Loucy (cell line): ENCODE data around the gene SMIM23.

ENCODE experiments used
- H2AFZ ChIP-seq: fragments of 200-600 bp; sonication (generic); 2 replicates; pipeline ENCODE4 v1.6.0; 2016; ENCODE audit warnings: antibody characterized with exemption, mild to moderate bottlenecking, low read length, moderate library complexity
- H3F3A ChIP-seq: fragments of 200-600 bp; 2 replicates; pipeline ENCODE4 v1.6.0; 2016; ENCODE audit warnings: antibody characterized with exemption, low read depth, mild to moderate bottlenecking
- H3K27me3 ChIP-seq: fragments of 200-600 bp; sonication (generic); 2 replicates; pipeline ENCODE4 v1.6.1; 2014; ENCODE audit warnings: low read length, mild to moderate bottlenecking; ENCODE audit not compliant: insufficient read depth, poor library complexity, severe bottlenecking
- H3K36me3 ChIP-seq: fragments of 200-600 bp; sonication (generic); 2 replicates; pipeline ENCODE4 v1.6.1; 2016; ENCODE audit warnings: low read length; ENCODE audit not compliant: insufficient read depth
- H3K4me1 ChIP-seq: fragments of 200-600 bp; sonication (generic); 2 replicates; pipeline ENCODE4 v1.5.1; 2014; ENCODE audit warnings: low read length, mild to moderate bottlenecking; ENCODE audit not compliant: insufficient read depth, poor library complexity, severe bottlenecking
- H3K4me2 ChIP-seq: fragments of 200-600 bp; sonication (generic); 2 replicates; pipeline ENCODE4 v1.6.0; 2014; ENCODE audit warnings: antibody characterized with exemption, low read length, low read depth, mild to moderate bottlenecking; ENCODE audit not compliant: poor library complexity, severe bottlenecking
- H3K4me3 ChIP-seq: fragments of 200-600 bp; sonication (generic); 2 replicates; pipeline ENCODE4 v1.5.1; 2014; ENCODE audit warnings: low read length, mild to moderate bottlenecking, mixed read lengths; ENCODE audit not compliant: poor library complexity, severe bottlenecking
- H3K79me2 ChIP-seq: fragments of 200-600 bp; sonication (generic); 2 replicates; pipeline ENCODE4 v1.6.1; 2014; ENCODE audit warnings: low read length; ENCODE audit not compliant: insufficient read depth
- H3K9ac ChIP-seq: fragments of 200-600 bp; sonication (generic); 2 replicates; pipeline ENCODE4 v1.6.0; 2014; ENCODE audit warnings: mild to moderate bottlenecking, low read depth, low read length, moderate library complexity; ENCODE audit not compliant: poor library complexity, severe bottlenecking
- H3K9me2 ChIP-seq: fragments of 200-600 bp; sonication (generic); replicated peaks from 2 replicates; pipeline ENCODE4 v1.6.1; 2016; ENCODE audit warnings: low read depth, low read length, mixed read lengths
- H3K9me3 ChIP-seq: fragments of 200-600 bp; sonication (generic); 2 replicates; pipeline ENCODE4 v1.6.1; 2014; ENCODE audit warnings: mild to moderate bottlenecking, antibody characterized with exemption, low read length, low read depth; ENCODE audit not compliant: insufficient read depth
- H4K20me1 ChIP-seq: fragments of 200-600 bp; sonication (generic); 2 replicates; pipeline ENCODE4 v1.6.0; 2014; ENCODE audit warnings: antibody characterized with exemption, low read length, mild to moderate bottlenecking; ENCODE audit not compliant: insufficient read depth, poor library complexity, severe bottlenecking
- CTCF ChIP-seq: fragments of 200-600 bp; sonication (generic); conservative IDR thresholded peaks from 2 replicates; pipeline ENCODE4 v1.5.1; 2014; ENCODE audit warnings: mild to moderate bottlenecking, antibody characterized with exemption, low read length
- EZH2phosphoT487 ChIP-seq: fragments of 200-600 bp; IDR thresholded peaks from 2 replicates; pipeline ENCODE4 v1.6.1; 2018; ENCODE audit warnings: antibody characterized with exemption, mild to moderate bottlenecking, moderate library complexity, borderline replicate concordance

The SMIM23 gene

GRCh38 chr5:171773106-171773505, 12.5 kb upstream of the SMIM23 start:
- Histone ChIP-seq H3K4me1 (no peaks in the 10 kb centered on the region), H3K4me2 (no peak overlapping the region), H3K9ac (no peak overlapping the region), H3K9me3 (no peaks in the 10 kb centered on the region), H3K27me3 (no peaks in the 10 kb centered on the region), H3K4me3 (no peak overlapping the region), H2AFZ (no peak overlapping the region), H4K20me1 (no peaks in the 10 kb centered on the region), H3F3A (no peaks in the 10 kb centered on the region), H3K79me2 (no peaks in the 10 kb centered on the region), H3K9me2 (no peaks in the 10 kb centered on the region), H3K36me3 (no peaks in the 10 kb centered on the region)
- no peak for TF ChIP-seq CTCF

- no peak overlapping the region for H3K4me2 ChIP-seq
- TF ChIP-seq EZH2phosphoT487: no peak
- no peak for TF ChIP-seq CTCF
Measured at GRCh38 chr5:171774418-171774817, 11.2 kb upstream of the SMIM23 start.

GRCh38 chr5:171776213-171776612, 9.4 kb upstream of the SMIM23 start:
- H3K9ac ChIP-seq: no peak overlapping the region
- H3K4me2 ChIP-seq: no peak overlapping the region
- no peaks in the 10 kb centered on the region for H3F3A ChIP-seq
- H3K27me3 ChIP-seq: no peaks in the 10 kb centered on the region
- H4K20me1 ChIP-seq: no peaks in the 10 kb centered on the region
- H2AFZ ChIP-seq: no peak overlapping the region
- TF ChIP-seq EZH2phosphoT487 (no peak), CTCF (no peak)
- no peaks in the 10 kb centered on the region for H3K9me3 ChIP-seq
- no peak overlapping the region for H3K4me3 ChIP-seq
- H3K4me1 ChIP-seq: no peaks in the 10 kb centered on the region
- no peaks in the 10 kb centered on the region for H3K36me3 ChIP-seq
- H3K9me2 ChIP-seq: no peaks in the 10 kb centered on the region
- H3K79me2 ChIP-seq: no peaks in the 10 kb centered on the region

More at GRCh38 chr5:171774418-171774817, 11.2 kb upstream of the SMIM23 start:
- H3K9me2 ChIP-seq: no peaks in the 10 kb centered on the region
- no peaks in the 10 kb centered on the region for H3K36me3 ChIP-seq
- H4K20me1 ChIP-seq: no peaks in the 10 kb centered on the region
- no peaks in the 10 kb centered on the region for H3F3A ChIP-seq
- no peak overlapping the region for H3K4me3 ChIP-seq
- H3K27me3 ChIP-seq: no peaks in the 10 kb centered on the region
- H3K4me1 ChIP-seq: no peaks in the 10 kb centered on the region
- no peak overlapping the region for H2AFZ ChIP-seq
- H3K9me3 ChIP-seq: no peaks in the 10 kb centered on the region
- H3K79me2 ChIP-seq: no peaks in the 10 kb centered on the region
- H3K9ac ChIP-seq: no peak overlapping the region
